CD14-positive monocyte (primary cell): ENCODE data around the gene WWOX. TPM values are rescaled to one million over a fixed set of nuclear protein-coding genes. Genes with fewer than 3 reads are reported as not detected.

Source experiments
- DNase-seq, 3 donors: peaks; one replicate each; pipeline ENCODE4 v3.0.0-alpha.2; 2011 to 2022
- H2AFZ ChIP-seq: 2 replicates; pipeline ENCODE4 v1.6.0; 2012; ENCODE audit warnings: mild to moderate bottlenecking, low read depth, low read length, inconsistent platforms; ENCODE audit not compliant: insufficient read depth, poor library complexity, severe bottlenecking
- H3K27ac ChIP-seq, 2 donors: 1 replicate in 1 of 2; 2 replicates in 1 of 2; pipeline ENCODE4 v1.5.1; 2012 to 2013; ENCODE audit warnings: low read length in 2 of 2, control low read depth in 1 of 2, inconsistent platforms in 1 of 2, low read depth in 1 of 2, mild to moderate bottlenecking in 1 of 2
- H3K27me3 ChIP-seq, 2 donors: one replicate each; pipeline versions ENCODE4 v1.6.0 to v1.6.1; 2011 to 2013; ENCODE audit warnings: low read length in 2 of 2; ENCODE audit not compliant: control insufficient read depth in 2 of 2, insufficient read depth in 2 of 2
- H3K36me3 ChIP-seq, 2 donors: replicated peaks in 1 of 2; 1 replicate in 1 of 2; 2 replicates in 1 of 2; pipeline versions ENCODE4 v1.5.1 to v1.6.1; 2012 to 2013; ENCODE audit warnings: low read length in 2 of 2, control low read depth in 1 of 2, inconsistent platforms in 1 of 2, mild to moderate bottlenecking in 1 of 2; ENCODE audit not compliant: insufficient read depth in 2 of 2, control insufficient read depth in 1 of 2
- H3K4me1 ChIP-seq, 2 donors: 1 replicate in 1 of 2; 2 replicates in 1 of 2; pipeline versions ENCODE4 v1.5.1 to v1.6.1; 2012 to 2013; ENCODE audit warnings: low read length in 2 of 2, control low read depth in 1 of 2, inconsistent platforms in 1 of 2, mild to moderate bottlenecking in 1 of 2, moderate library complexity in 1 of 2; ENCODE audit not compliant: insufficient read depth in 2 of 2, control insufficient read depth in 1 of 2
- H3K4me2 ChIP-seq: replicated peaks from 2 replicates; pipeline ENCODE3; 2012; ENCODE audit warnings: low read length, moderate library complexity, mild to moderate bottlenecking; ENCODE audit not compliant: poor library complexity, severe bottlenecking; ENCODE audit errors: extremely low read depth
- H3K4me3 ChIP-seq, 3 experiments: fragments of 200-600 bp in 1 of 3; sonication (generic) in 1 of 3; replicated peaks in 1 of 3; 1 replicate in 2 of 3; 2 replicates in 1 of 3; pipeline ENCODE4 v1.5.1; 2011 to 2013; ENCODE audit warnings: low read length in 3 of 3, mild to moderate bottlenecking in 3 of 3, control low read depth in 2 of 3, low read depth in 2 of 3, inconsistent platforms in 1 of 3, moderate library complexity in 1 of 3
- H3K79me2 ChIP-seq: 2 replicates; pipeline ENCODE4 v1.6.0; 2012; ENCODE audit warnings: mild to moderate bottlenecking, control low read depth, inconsistent platforms, low read length, moderate library complexity; ENCODE audit not compliant: insufficient read depth
- H3K9ac ChIP-seq: 2 replicates; pipeline ENCODE4 v1.6.0; 2017; ENCODE audit warnings: low read length, mild to moderate bottlenecking; ENCODE audit not compliant: insufficient read depth, poor library complexity, severe bottlenecking
- H3K9me3 ChIP-seq, 2 donors: replicated peaks in 1 of 2; 1 replicate in 1 of 2; 2 replicates in 1 of 2; pipeline versions ENCODE4 v1.5.1 to v1.6.1; 2012 to 2013; ENCODE audit warnings: low read length in 2 of 2, control low read depth in 1 of 2; ENCODE audit not compliant: control insufficient read depth in 1 of 2, insufficient read depth in 1 of 2
- H4K20me1 ChIP-seq: 2 replicates; pipeline ENCODE4 v1.6.0; 2012; ENCODE audit warnings: mild to moderate bottlenecking, low read length, control low read depth, moderate library complexity; ENCODE audit not compliant: insufficient read depth
- H3K27ac Mint-ChIP-seq, 7 donors: one replicate each; pipeline ENCODE4 v1.8.0; 2020; ENCODE audit warnings: mild to moderate bottlenecking in 7 of 7, mixed read lengths in 7 of 7, moderate library complexity in 6 of 7, inconsistent platforms in 2 of 7
- H3K27me3 Mint-ChIP-seq, 3 donors: one replicate each; pipeline ENCODE4 v1.8.0; 2021 to 2022; ENCODE audit warnings: low read depth in 3 of 3, mild to moderate bottlenecking in 3 of 3, mixed read lengths in 3 of 3, moderate library complexity in 3 of 3, inconsistent platforms in 1 of 3
- H3K36me3 Mint-ChIP-seq, 2 donors: one replicate each; pipeline ENCODE4 v1.8.0; 2020; ENCODE audit warnings: mixed read lengths in 2 of 2, inconsistent platforms in 1 of 2, mild to moderate bottlenecking in 1 of 2
- H3K4me1 Mint-ChIP-seq: one replicate; pipeline ENCODE4 v1.8.0; 2020; ENCODE audit warnings: mild to moderate bottlenecking, mixed read lengths
- H3K4me3 Mint-ChIP-seq, 2 donors: one replicate each; pipeline ENCODE4 v1.8.0; 2020; ENCODE audit warnings: mild to moderate bottlenecking in 2 of 2, mixed read lengths in 2 of 2, moderate library complexity in 1 of 2
- H3K9me3 Mint-ChIP-seq, 7 donors: one replicate each; pipeline ENCODE4 v1.8.0; 2020 to 2022; ENCODE audit warnings: mixed read lengths in 7 of 7, mild to moderate bottlenecking in 6 of 7, moderate library complexity in 6 of 7, inconsistent platforms in 2 of 7
- CTCF ChIP-seq: fragments of 200-600 bp; IDR thresholded peaks from one replicate; pipeline ENCODE4 v1.8.0; 2022; ENCODE audit warnings: antibody characterized with exemption, mild to moderate bottlenecking
- WGBS: methylation state at CpG from one replicate; pipeline ENCODE4 v1.1.5; 2013; ENCODE audit warnings: missing lambda C conversion rate; ENCODE audit not compliant: insufficient coverage; 5-methylcytosine and 5-hydroxymethylcytosine counted together
- intact Hi-C, 2 donors: fragments of 100-400 bp; cut with micrococcal nuclease; formaldehyde crosslinking; loops; one replicate each; pipeline versions ENCODE4 v1.15.0 to v1.15.1; 2023
- polyA plus RNA-seq, 3 donors: library from polyadenylated mRNA; depleted of rRNA in 1 of 3; unstranded in 2 of 3; stranded (reverse) in 1 of 3; fragments of 300-500 nt in 2 of 3; fragments of >200 nt in 1 of 3; fragmentation: Illumina TruSeq in 2 of 3; gene quantifications; 1 replicate in 2 of 3; 2 replicates in 1 of 3; pipeline ENCODE4 v1.2.3, GENCODE V29; 2012 to 2021

Gene WWOX
- polyA plus RNA-seq, 3 donors, result 4.0 to 7.0 (median 6.3) TPM

GRCh38 chr16:78642621-78643285 lies 543.3 kb downstream of the WWOX start:
- no peak for TF ChIP-seq CTCF
- Histone ChIP-seq H3K9ac (no peak overlapping the region), H3K79me2 (no peaks in the 10 kb centered on the region), H4K20me1 (no peaks in the 10 kb centered on the region), H3K36me3 (no peaks in the 10 kb centered on the region), H3K9me3 (no peaks in the 10 kb centered on the region), H3K27ac (no peak overlapping the region), H3K27me3 (peaks cover 0 to 11% of the 10 kb centered on the region in 2 donors), H3K4me3 (no peak overlapping the region), H3K4me2 (no peak overlapping the region), H3K4me1 (no peaks in the 10 kb centered on the region), H2AFZ (no peak overlapping the region)
- no peak for DNase-seq
- Mint-ChIP-seq H3K36me3 (no peaks in the 10 kb centered on the region), H3K4me3 (no peak overlapping the region), H3K4me1 (peaks cover 3% of the 10 kb centered on the region), H3K27me3 (peaks cover 8 to 14% (median 10%) of the 10 kb centered on the region in 3 donors), H3K9me3 (peaks cover 0 to 2% (median 0%) of the 10 kb centered on the region in 7 donors), H3K27ac (no peak overlapping the region)
- WGBS, result 70% methylated on average over 2 of the region's 6 CpGs
- intact Hi-C loops, result no loop called here

- no peak for TF ChIP-seq CTCF
- H3K27me3 Mint-ChIP-seq, result peaks cover 7 to 12% (median 8%) of the 10 kb centered on the region in 3 donors
- no peak overlapping the region for H3K27ac Mint-ChIP-seq
These were observed 546.2 kb downstream of the WWOX start for GRCh38 chr16:78645657-78646056.

More at GRCh38 chr16:78645657-78646056, 546.2 kb downstream of the WWOX start:
- H3K27ac ChIP-seq, result no peak overlapping the region
- no peak overlapping the region for H3K4me3 ChIP-seq
- WGBS, result 89% methylated on average over 4 of the region's 4 CpGs
- Mint-ChIP-seq H3K36me3 (no peaks in the 10 kb centered on the region), H3K4me3 (no peak overlapping the region), H3K4me1 (peaks cover 3% of the 10 kb centered on the region), H3K9me3 (peaks cover 0 to 2% (median 0%) of the 10 kb centered on the region in 7 donors)
- no peaks in the 10 kb centered on the region for H3K4me1 ChIP-seq
- no peaks in the 10 kb centered on the region for H3K9me3 ChIP-seq
- H3K27me3 ChIP-seq, result peaks cover 0 to 11% of the 10 kb centered on the region in 2 donors
- no peak overlapping the region for H3K9ac ChIP-seq
- H2AFZ ChIP-seq, result no peak overlapping the region
- no peaks in the 10 kb centered on the region for H4K20me1 ChIP-seq
- intact Hi-C loops, result no loop called here
- H3K36me3 ChIP-seq, result no peaks in the 10 kb centered on the region
- no peak for DNase-seq
- no peak overlapping the region for H3K4me2 ChIP-seq
- H3K79me2 ChIP-seq, result no peaks in the 10 kb centered on the region
